HG03460 (cell line): ENCODE data around the gene COPS9.

Experiments used
- ATAC-seq: cut with Tn5 transposase; IDR thresholded peaks from one replicate; pipeline ENCODE4 v1.9.1; 2021; ENCODE audit not compliant: unreplicated experiment

The COPS9 gene

DNA sequence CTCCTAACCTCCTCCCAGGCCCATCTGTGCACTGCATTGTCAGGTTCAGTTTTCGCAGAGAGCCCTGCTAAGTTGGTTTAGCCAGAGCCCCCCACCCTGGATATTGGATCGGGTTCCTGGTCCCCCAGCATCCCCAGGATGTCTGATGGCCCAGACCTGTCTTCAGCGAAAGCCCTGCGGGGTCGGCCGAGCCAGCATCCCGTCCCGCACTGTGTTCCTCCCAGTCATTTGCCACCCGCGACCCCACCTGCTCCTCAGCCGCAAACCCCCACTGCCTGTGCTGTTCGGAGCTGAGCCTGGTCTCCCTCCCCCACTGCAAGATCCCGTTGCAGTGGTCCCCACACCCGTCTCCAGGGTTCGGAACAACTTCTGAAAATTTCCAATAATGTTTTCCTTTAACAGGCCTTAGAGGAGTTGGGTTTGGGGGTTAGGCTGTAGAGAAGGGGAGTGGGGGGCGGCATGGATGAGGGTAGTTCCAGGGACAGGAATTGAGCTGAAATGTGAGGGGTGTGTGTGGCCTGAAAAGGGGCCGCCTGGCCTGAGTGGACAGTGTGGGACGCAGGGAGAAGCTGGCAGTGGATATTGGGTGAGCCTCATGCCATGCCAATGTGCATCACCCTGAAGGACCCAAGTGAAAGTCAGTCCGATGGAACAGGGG is 1.6 kb upstream of the COPS9 start:
- no peak for ATAC-seq

- ATAC-seq: peak; percentile 6
Observed at GRCh38 chr2:240136671-240137292, 677 bp upstream of the COPS9 start.

- ATAC-seq: peak; percentile 25
Observed at GRCh38 chr2:240135706-240136012, 446 bp downstream of the COPS9 start.

- no peak for ATAC-seq
Observed at GRCh38 chr2:240134956-240135520, 1.1 kb downstream of the COPS9 start.

GRCh38 chr2:240134466-240134865 is 1.6 kb downstream of the COPS9 start:
- ATAC-seq: no peak

DNA sequence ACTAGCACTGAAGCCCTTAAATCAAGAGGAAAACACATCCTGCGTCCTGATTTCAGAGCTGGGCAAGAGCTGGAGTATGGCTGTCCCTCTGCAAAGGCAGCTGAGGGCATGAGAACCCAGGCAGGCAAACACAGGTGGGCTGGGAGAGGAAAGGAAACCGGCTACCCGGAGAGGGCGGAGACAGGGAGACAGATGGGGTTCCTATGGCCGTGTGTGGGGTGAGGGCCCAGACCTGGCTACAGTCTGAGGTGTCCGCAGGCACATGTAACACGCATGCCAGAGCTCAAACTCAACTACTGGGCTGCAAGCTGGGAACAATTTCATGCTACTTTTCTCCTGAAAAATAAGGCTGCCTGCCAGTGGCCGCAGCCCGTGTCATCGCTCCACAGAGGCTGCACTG is 2.7 kb downstream of the COPS9 start:
- no peak for ATAC-seq

- no peak for ATAC-seq
Observed at GRCh38 chr2:240132651-240132980, 3.5 kb downstream of the COPS9 start.

DNA sequence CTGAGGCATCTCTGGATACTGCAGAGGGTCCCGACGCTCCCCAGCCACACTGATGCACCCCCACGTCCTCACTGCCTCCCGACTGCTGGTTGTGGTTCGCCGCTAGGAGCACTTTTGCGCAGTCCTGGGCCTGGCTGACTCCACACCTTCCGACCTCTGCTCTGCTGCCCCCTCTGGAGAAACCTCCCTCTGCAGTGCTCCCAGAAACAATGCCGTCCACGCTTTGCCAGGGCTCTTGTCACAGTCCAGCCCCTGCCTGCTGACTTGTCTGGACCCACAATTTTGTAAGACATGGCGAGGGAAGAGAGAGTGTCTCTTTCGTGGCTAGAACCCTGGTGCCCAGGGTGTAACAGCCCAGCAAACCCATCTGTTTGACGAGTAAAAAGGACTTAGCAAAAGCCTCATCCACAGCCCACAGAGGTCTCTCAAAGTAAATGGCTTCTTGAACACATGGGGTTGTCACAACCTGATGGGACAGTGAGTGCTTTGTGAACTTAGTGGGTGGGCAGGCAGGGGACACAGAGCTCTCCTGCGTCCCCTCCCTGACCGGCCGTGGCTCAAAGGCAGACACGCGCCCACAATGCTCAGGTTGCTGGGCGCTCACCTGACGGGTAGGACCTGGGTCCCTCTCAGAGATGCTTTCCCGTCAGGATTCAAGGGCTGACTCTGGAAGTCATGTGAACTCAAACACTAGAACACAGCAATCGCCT is 4.0 kb downstream of the COPS9 start:
- no peak for ATAC-seq

- ATAC-seq: no peak
Observed at GRCh38 chr2:240131296-240131695, 4.8 kb downstream of the COPS9 start.

GRCh38 chr2:240130393-240131195 is 5.5 kb downstream of the COPS9 start:
- no peak for ATAC-seq

GRCh38 chr2:240129731-240130392 is 6.2 kb downstream of the COPS9 start:
- ATAC-seq: no peak

- no peak for ATAC-seq
Observed at GRCh38 chr2:240129311-240129710, 6.8 kb downstream of the COPS9 start.

DNA sequence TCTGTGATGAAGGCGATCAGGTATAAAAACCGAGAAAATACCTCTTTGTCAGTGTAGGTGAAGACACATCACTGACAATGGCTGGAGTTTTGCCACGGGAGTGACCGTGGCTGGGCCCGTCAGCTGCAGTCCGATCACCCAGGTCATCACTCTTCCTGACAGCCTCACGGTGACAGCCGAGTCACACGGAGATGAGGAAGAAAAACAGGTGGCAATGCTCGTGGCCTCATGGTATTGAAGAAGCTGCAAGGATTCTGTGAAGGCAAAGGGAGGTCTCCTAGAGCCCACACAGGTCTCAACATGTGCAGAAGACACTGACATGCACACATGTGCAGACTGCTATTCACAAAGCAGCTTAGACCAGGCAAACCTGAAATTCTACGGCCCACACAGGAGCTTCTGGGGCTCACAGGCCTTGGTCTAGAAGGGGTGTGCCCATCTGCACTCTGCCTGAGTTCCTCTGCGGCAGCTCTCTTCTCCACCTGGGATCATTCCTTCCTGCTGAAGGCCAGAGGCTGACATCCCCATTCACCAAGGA is 7.4 kb downstream of the COPS9 start:
- no peak for ATAC-seq

- ATAC-seq: no peak
Observed at GRCh38 chr2:240127911-240128607, 8.0 kb downstream of the COPS9 start.

DNA sequence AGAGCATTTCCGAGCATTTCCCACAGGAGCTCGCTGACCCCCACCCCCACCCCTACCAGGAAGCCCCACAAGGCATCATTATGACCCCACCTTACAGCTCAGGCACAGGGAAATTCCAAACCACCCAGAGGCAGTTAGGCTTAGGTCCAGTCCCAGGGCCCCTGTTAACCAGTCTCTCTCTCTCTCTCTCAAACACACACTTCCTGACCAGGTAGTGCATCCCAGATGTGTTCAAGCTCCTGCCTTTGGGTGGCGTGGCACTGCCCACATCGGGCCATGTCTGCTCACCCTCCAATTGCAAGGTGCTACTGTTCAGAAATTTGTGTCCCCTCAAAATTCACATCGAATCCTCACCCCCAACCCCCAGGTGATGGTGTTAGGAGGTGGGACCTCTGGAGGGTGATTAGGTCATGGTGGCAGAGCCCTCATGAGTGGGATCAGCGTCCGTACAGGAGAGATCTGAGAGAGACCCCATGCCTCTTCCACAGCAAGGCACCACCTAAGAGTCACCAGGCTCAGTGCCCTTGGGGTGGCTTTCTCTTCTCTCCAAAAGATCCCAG is 8.8 kb downstream of the COPS9 start:
- no peak for ATAC-seq

DNA sequence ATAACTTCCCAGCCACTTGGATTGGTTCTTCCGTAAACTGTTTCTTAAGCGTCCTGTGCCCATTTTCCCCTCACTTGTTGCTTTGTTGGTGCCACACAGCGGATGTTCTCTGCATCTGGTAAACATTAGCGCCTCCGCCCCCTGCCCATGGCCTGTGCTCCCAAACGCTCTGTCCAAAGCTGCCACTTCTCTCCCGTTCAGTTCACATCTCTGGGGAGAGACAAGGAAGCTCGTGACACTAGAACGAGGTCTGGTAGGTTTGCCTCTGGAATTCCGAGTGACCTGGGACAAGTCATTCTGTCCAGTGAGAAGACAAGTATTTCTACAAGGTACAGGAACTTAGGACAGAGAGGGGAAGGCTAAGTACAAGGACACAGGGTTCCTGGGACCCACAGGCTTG is 9.4 kb downstream of the COPS9 start:
- no peak for ATAC-seq

GRCh38 chr2:240125742-240126141 is 10.4 kb downstream of the COPS9 start:
- no peak for ATAC-seq

DNA sequence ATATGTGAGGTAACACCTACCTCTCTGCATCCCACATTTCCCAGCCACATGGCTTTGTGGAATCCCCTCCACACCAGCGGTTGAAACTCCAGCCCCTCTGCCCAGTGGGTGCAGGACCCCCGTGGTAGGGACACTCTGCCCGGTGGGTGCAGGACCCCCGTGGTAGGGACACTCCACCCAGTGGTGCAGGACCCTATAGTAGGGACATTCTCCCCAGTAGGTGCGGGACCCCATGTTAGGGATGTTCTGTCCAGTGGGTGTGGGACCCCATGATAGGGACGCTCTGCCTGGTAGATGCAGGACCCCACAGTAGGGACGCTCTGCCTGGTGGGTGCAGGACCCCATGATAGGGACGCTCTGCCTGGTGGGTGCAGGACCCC is 11.5 kb downstream of the COPS9 start:
- no peak for ATAC-seq

DNA sequence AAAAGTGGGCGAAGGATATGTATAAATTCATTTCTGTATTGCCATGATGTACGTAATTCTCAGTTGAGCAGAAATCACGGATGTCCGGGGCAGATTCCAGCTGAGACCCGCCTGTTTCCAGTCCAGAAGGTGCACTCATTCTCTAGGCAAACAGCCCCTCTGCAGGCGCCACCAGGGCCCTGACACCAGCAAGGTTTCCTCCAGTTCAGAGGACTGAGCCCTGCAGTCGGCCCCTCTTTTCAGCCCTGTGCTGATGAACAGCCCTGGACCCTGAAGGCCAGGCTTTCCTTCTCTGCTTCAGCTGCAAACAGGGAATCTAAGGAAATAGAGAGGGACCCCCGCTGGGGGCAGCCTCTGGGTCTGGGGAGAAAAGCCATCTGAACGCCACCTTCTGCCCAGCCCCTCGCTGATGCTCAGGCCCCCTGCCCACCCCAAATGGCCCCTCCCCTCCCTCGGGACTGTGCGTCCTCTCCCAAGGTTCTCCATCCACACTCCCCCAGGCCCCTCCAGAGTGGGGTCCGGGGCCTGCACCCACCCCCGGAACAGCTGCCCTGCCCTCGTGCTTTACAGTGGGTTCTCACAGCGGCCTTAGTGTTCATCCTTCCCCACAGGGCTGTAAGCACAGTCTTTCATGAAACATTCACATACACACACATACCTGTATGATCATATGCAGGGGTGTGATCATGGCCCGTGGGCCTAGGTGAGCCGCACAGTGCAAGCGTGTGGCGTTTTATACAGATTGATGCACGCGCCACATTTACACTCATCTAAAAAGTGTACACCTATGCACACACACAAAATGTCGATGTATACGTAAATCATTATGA is 12.1 kb downstream of the COPS9 start:
- no peak for ATAC-seq
